Measurements from ENCODE around the gene ART3. TPM values are rescaled to one million over a fixed set of nuclear protein-coding genes. Genes with fewer than 3 reads are reported as not detected.
"Not testable (repeated sequence)": the region's sequence is repeated elsewhere in the genome, so short reads cannot be mapped to it uniquely, and the experiment has no call there.

The ART3 gene
- total RNA-seq (2014; rRNA removed; shearing (Covaris generic)): not detected in 2 replicates
- not detected in 2 replicates for polyA plus RNA-seq (2014; cell fraction: nucleus; rRNA removed)

GRCh38 chr4:76074468-76074867 is at the start of gene ART3:
ART3 (plus strand) TSS chr4:76074709; CDS start chr4:76075890, 1,181 bp downstream.
- no peak for DNase-seq (ENCODE audit: extremely low read depth, low read depth)

GRCh38 chr4:76028350-76028765 is 46.2 kb upstream of the ART3 start:
- DNase-seq (ENCODE audit: extremely low read depth, low read depth): no peak

- DNase-seq (ENCODE audit: extremely low read depth, low read depth): no peak
Measured at GRCh38 chr4:76029300-76029699, 45.2 kb upstream of the ART3 start.

GRCh38 chr4:76035141-76035540 is 39.4 kb upstream of the ART3 start:
- no peak for DNase-seq (ENCODE audit: extremely low read depth, low read depth)

- DNase-seq (ENCODE audit: extremely low read depth, low read depth): no peak
Measured at GRCh38 chr4:76035799-76036380, 38.6 kb upstream of the ART3 start, which contains the start of gene CXCL11. CXCL11 (minus strand) TSS chr4:76036070; CDS start chr4:76035987, 83 bp downstream.

GRCh38 chr4:76036855-76037254 is 37.7 kb upstream of the ART3 start:
- DNase-seq (ENCODE audit: extremely low read depth, low read depth): no peak

- DNase-seq (ENCODE audit: extremely low read depth, low read depth): not testable (repeated sequence)
Measured at GRCh38 chr4:76042241-76042998, 32.1 kb upstream of the ART3 start.

- DNase-seq (ENCODE audit: extremely low read depth, low read depth): not testable (repeated sequence)
Measured at GRCh38 chr4:76043306-76043705, 31.2 kb upstream of the ART3 start.

GRCh38 chr4:76044686-76045085 is 29.8 kb upstream of the ART3 start:
- DNase-seq (ENCODE audit: extremely low read depth, low read depth): not testable (repeated sequence)

GRCh38 chr4:76049860-76050416 is 24.6 kb upstream of the ART3 start:
- not testable (repeated sequence) for DNase-seq (ENCODE audit: extremely low read depth, low read depth)

GRCh38 chr4:76050560-76051050 is 23.9 kb upstream of the ART3 start:
- not testable (repeated sequence) for DNase-seq (ENCODE audit: extremely low read depth, low read depth)

GRCh38 chr4:76053730-76054129 is 20.8 kb upstream of the ART3 start:
- DNase-seq (ENCODE audit: extremely low read depth, low read depth): no peak

GRCh38 chr4:76055016-76055415 is 19.5 kb upstream of the ART3 start:
- no peak for DNase-seq (ENCODE audit: extremely low read depth, low read depth)

- no peak for DNase-seq (ENCODE audit: extremely low read depth, low read depth)
Measured at GRCh38 chr4:76055421-76055820, 19.1 kb upstream of the ART3 start.

GRCh38 chr4:76058302-76058701 is 16.2 kb upstream of the ART3 start:
- DNase-seq (ENCODE audit: extremely low read depth, low read depth): no peak

- DNase-seq (ENCODE audit: extremely low read depth, low read depth): no peak
Measured at GRCh38 chr4:76058888-76059426, 15.6 kb upstream of the ART3 start.

- no peak for DNase-seq (ENCODE audit: extremely low read depth, low read depth)
Measured at GRCh38 chr4:76059750-76060149, 14.8 kb upstream of the ART3 start.

- DNase-seq (ENCODE audit: extremely low read depth, low read depth): no peak
Measured at GRCh38 chr4:76060506-76060905, 14.0 kb upstream of the ART3 start.

- DNase-seq (ENCODE audit: extremely low read depth, low read depth): no peak
Measured at GRCh38 chr4:76061421-76061820, 13.1 kb upstream of the ART3 start.

GRCh38 chr4:76061982-76062381 is 12.5 kb upstream of the ART3 start:
- DNase-seq (ENCODE audit: extremely low read depth, low read depth): no peak

- no peak for DNase-seq (ENCODE audit: extremely low read depth, low read depth)
Measured at GRCh38 chr4:76066546-76066945, 8.0 kb upstream of the ART3 start.

All from NCI-H460 (cell line).